Liver (tissue), 9 donors: ENCODE measurements around the gene BCAR1. TPM values are rescaled to one million over a fixed set of nuclear protein-coding genes. Genes with fewer than 3 reads are reported as not detected.
A peak's percentile ranks its signal among the peaks of the same experiment; 100 is the strongest.

Experiments
- DNase-seq: peaks from one replicate; pipeline ENCODE4 v3.0.0-alpha.2; 2017; ENCODE audit warnings: low spot score
- H3K27ac ChIP-seq, 2 donors: one replicate each; pipeline ENCODE4 v1.7.0; 2013; ENCODE audit warnings: inconsistent platforms in 2 of 2, low read length in 2 of 2, control low read depth in 1 of 2, low read depth in 1 of 2, mild to moderate bottlenecking in 1 of 2
- H3K27me3 ChIP-seq, 4 donors: one replicate each; pipeline versions ENCODE4 v1.6.1 to v1.7.0; 2013; ENCODE audit warnings: low read length in 3 of 4, inconsistent platforms in 1 of 4, mild to moderate bottlenecking in 1 of 4, moderate library complexity in 1 of 4; ENCODE audit not compliant: control insufficient read depth in 4 of 4, insufficient read depth in 4 of 4
- H3K36me3 ChIP-seq, 4 donors: one replicate each; pipeline versions ENCODE4 v1.6.1 to v1.7.0; 2013; ENCODE audit warnings: low read length in 3 of 4, mild to moderate bottlenecking in 3 of 4, low read depth in 1 of 4, moderate library complexity in 1 of 4; ENCODE audit not compliant: control insufficient read depth in 4 of 4, insufficient read depth in 3 of 4
- H3K4me1 ChIP-seq, 4 donors: one replicate each; pipeline versions ENCODE4 v1.6.1 to v1.7.0; 2013; ENCODE audit warnings: low read length in 3 of 4, mild to moderate bottlenecking in 3 of 4, moderate library complexity in 1 of 4; ENCODE audit not compliant: control insufficient read depth in 4 of 4, insufficient read depth in 4 of 4
- H3K4me3 ChIP-seq, 3 donors: one replicate each; pipeline versions ENCODE4 v1.6.1 to v1.7.0; 2013; ENCODE audit warnings: low read length in 3 of 3, control low read depth in 1 of 3, low read depth in 1 of 3, mild to moderate bottlenecking in 1 of 3
- H3K9ac ChIP-seq, 2 donors: one replicate each; pipeline ENCODE4 v1.7.0; 2013; ENCODE audit warnings: low read length in 2 of 2, mild to moderate bottlenecking in 2 of 2, moderate library complexity in 2 of 2, control low read depth in 1 of 2, low read depth in 1 of 2
- H3K9me3 ChIP-seq, 4 donors: one replicate each; pipeline versions ENCODE4 v1.6.1 to v1.7.0; 2013; ENCODE audit warnings: low read length in 3 of 4; ENCODE audit not compliant: control insufficient read depth in 4 of 4
- ATF3 ChIP-seq: IDR thresholded peaks from 2 replicates; pipeline ENCODE4 v1.6.1; 2016; ENCODE audit warnings: antibody characterized with exemption
- CTCF ChIP-seq: fragments of 150-350 bp; IDR thresholded peaks from 2 replicates; pipeline ENCODE4 v1.5.1; 2017; ENCODE audit warnings: improper control_type of control experiment, low read depth, low read length; ENCODE audit not compliant: missing input control
- EGR1 ChIP-seq, 2 donors: IDR thresholded peaks; 2 replicates each; pipeline ENCODE4 v1.6.1; 2016 to 2018; ENCODE audit warnings: antibody characterized with exemption in 2 of 2, low read depth in 2 of 2
- FOXA1 ChIP-seq: IDR thresholded peaks from 2 replicates; pipeline ENCODE4 v1.6.1; 2016; ENCODE audit warnings: antibody characterized with exemption
- FOXA2 ChIP-seq: IDR thresholded peaks from 2 replicates; pipeline ENCODE4 v1.6.1; 2016; ENCODE audit warnings: antibody characterized with exemption
- GABPA ChIP-seq, 2 donors: IDR thresholded peaks in 1 of 2; conservative IDR thresholded peaks in 1 of 2; 2 replicates each; pipeline ENCODE4 v1.6.1; 2016; ENCODE audit warnings: antibody characterized with exemption in 2 of 2, mild to moderate bottlenecking in 1 of 2, moderate library complexity in 1 of 2
- HNF4A ChIP-seq, 2 donors: conservative IDR thresholded peaks; 2 replicates each; pipeline ENCODE4 v1.6.1; 2016; ENCODE audit warnings: antibody characterized with exemption in 2 of 2, mild to moderate bottlenecking in 2 of 2
- HNF4G ChIP-seq: IDR thresholded peaks from 2 replicates; pipeline ENCODE4 v1.6.1; 2016; ENCODE audit warnings: antibody characterized with exemption
- JUND ChIP-seq, 2 donors: IDR thresholded peaks; 2 replicates each; pipeline ENCODE4 v1.6.1; 2016; ENCODE audit warnings: antibody characterized with exemption in 2 of 2
- NR2F2 ChIP-seq: IDR thresholded peaks from 2 replicates; pipeline ENCODE4 v1.6.1; 2016; ENCODE audit warnings: antibody characterized with exemption
- RAD21 ChIP-seq, 2 donors: IDR thresholded peaks; 2 replicates each; pipeline ENCODE4 v1.6.1; 2016; ENCODE audit warnings: antibody characterized with exemption in 2 of 2, mild to moderate bottlenecking in 2 of 2
- REST ChIP-seq: IDR thresholded peaks from 2 replicates; pipeline ENCODE4 v1.6.1; 2016; ENCODE audit warnings: antibody characterized with exemption, mild to moderate bottlenecking
- RXRA ChIP-seq, 2 donors: IDR thresholded peaks; 2 replicates each; pipeline ENCODE4 v1.6.1; 2017 to 2018; ENCODE audit warnings: antibody characterized with exemption in 2 of 2, mild to moderate bottlenecking in 1 of 2
- SP1 ChIP-seq: IDR thresholded peaks from 2 replicates; pipeline ENCODE4 v1.6.1; 2018; ENCODE audit warnings: antibody characterized with exemption, mild to moderate bottlenecking
- TAF1 ChIP-seq: conservative IDR thresholded peaks from 2 replicates; pipeline ENCODE4 v1.6.1; 2016; ENCODE audit warnings: antibody characterized with exemption, mild to moderate bottlenecking
- YY1 ChIP-seq: IDR thresholded peaks from 2 replicates; pipeline ENCODE4 v1.6.1; 2016; ENCODE audit warnings: antibody characterized with exemption, mild to moderate bottlenecking
- ZBTB33 ChIP-seq: IDR thresholded peaks from 2 replicates; pipeline ENCODE4 v1.6.1; 2016; ENCODE audit warnings: antibody characterized with exemption
- WGBS: extraction: QIAGEN DNeasy Blood & Tissue Kit; methylation state at CpG from one replicate; pipeline ENCODE4 v1.1.7; 2013; 5-methylcytosine and 5-hydroxymethylcytosine counted together
- polyA plus RNA-seq, 2 donors: library from polyadenylated mRNA; stranded (reverse) in 1 of 2; unstranded in 1 of 2; fragments of 200-250 nt in 1 of 2; fragments of >200 nt in 1 of 2; fragmentation: Nextera tagmentation in 1 of 2; extraction: Ambion mirVana in 1 of 2; gene quantifications; one replicate each; pipeline versions ENCODE4 v1.2.1 to v1.2.3, GENCODE V29; 2013 to 2015
- total RNA-seq, 2 donors: library from RNA; depleted of rRNA; stranded (reverse); fragments of >200 nt; gene quantifications; one replicate each; pipeline ENCODE4 v1.2.3, GENCODE V29; 2014
- donor health status: healthy.
- donor health status: healthy.
- donor health status: healthy.
- donor health status: healthy.
- donor health status: healthy.

Gene BCAR1
- total and polyA plus RNA-seq, 4 donors: 10.1 to 32.2 (median 20.2) TPM

- DNase-seq: no peak
- Histone ChIP-seq H3K9ac (no peak overlapping the region), H3K27me3 (no peaks in the 10 kb centered on the region), H3K4me1 (peaks cover 0 to 3% (median 0%) of the 10 kb centered on the region in 4 donors), H3K36me3 (peaks cover 3 to 16% (median 13%) of the 10 kb centered on the region in 4 donors), H3K9me3 (no peaks in the 10 kb centered on the region), H3K27ac (no peak overlapping the region), H3K4me3 (no peak overlapping the region)
- TF ChIP-seq NR2F2 (no peak), JUND (IDR thresholded peaks at IDR 0.05) (peak; percentile 70 to 80)
Observed at GRCh38 chr16:75289189-75289588, 37.8 kb upstream of the BCAR1 start.

GRCh38 chr16:75288596-75289120, 37.2 kb upstream of the BCAR1 start:
- Histone ChIP-seq H3K27ac (peak overlapping the region in 1 of 2 donors; percentile 13), H3K4me1 (peaks cover 0 to 3% (median 0%) of the 10 kb centered on the region in 4 donors), H3K9ac (no peak overlapping the region), H3K27me3 (no peaks in the 10 kb centered on the region), H3K36me3 (peaks cover 3 to 14% (median 12%) of the 10 kb centered on the region in 4 donors), H3K4me3 (no peak overlapping the region), H3K9me3 (no peaks in the 10 kb centered on the region)
- TF ChIP-seq RXRA (IDR thresholded peaks at IDR 0.05) (no peak), SP1 (no peak), HNF4A (conservative IDR thresholded peaks at IDR 0.05) (no peak), RAD21 (IDR thresholded peaks at IDR 0.05) (no peak), EGR1 (IDR thresholded peaks at IDR 0.05; ENCODE audit: low read depth in 2 of 2) (no peak), FOXA1 (no peak), YY1 (no peak), HNF4G (no peak), NR2F2 (no peak), REST (no peak), GABPA (IDR thresholded peaks at IDR 0.05 in 1 of 2, conservative IDR thresholded peaks at IDR 0.05 in 1 of 2) (no peak), FOXA2 (no peak), CTCF (no peak), ZBTB33 (no peak), TAF1 (no peak), JUND (IDR thresholded peaks at IDR 0.05) (no peak), ATF3 (no peak)
- DNase-seq: no peak
- WGBS: 90% methylated on average over 10 of the region's 10 CpGs
